Measurements from ENCODE around the gene HSD17B11. TPM values are rescaled to one million over a fixed set of nuclear protein-coding genes. Genes with fewer than 3 reads are reported as not detected.
"Not testable (repeated sequence)": the region's sequence is repeated elsewhere in the genome, so short reads cannot be mapped to it uniquely, and the experiment has no call there.

Gene HSD17B11
- polyA plus RNA-seq, 3 donors = 57.9 to 71.2 (median 69.2) TPM

GRCh38 chr4:87406462-87406861 is 15.5 kb upstream of the HSD17B11 start:
- DNase-seq (ENCODE audit: low read depth in 3 of 3, low spot score in 2 of 3) = no peak

GRCh38 chr4:87405211-87405820 is 14.3 kb upstream of the HSD17B11 start:
- DNase-seq (ENCODE audit: low read depth in 3 of 3, low spot score in 2 of 3) = no peak

- not testable (repeated sequence) for DNase-seq (ENCODE audit: low read depth in 3 of 3, low spot score in 2 of 3)
Observed at GRCh38 chr4:87403732-87404131, 12.7 kb upstream of the HSD17B11 start.

- DNase-seq (ENCODE audit: low read depth in 3 of 3, low spot score in 2 of 3) = no peak
Observed at GRCh38 chr4:87399954-87400353, 9.0 kb upstream of the HSD17B11 start.

- no peak for DNase-seq (ENCODE audit: low read depth in 3 of 3, low spot score in 2 of 3)
Observed at GRCh38 chr4:87399148-87399547, 8.2 kb upstream of the HSD17B11 start.

- not testable (repeated sequence) for DNase-seq (ENCODE audit: low read depth in 3 of 3, low spot score in 2 of 3)
Observed at GRCh38 chr4:87395851-87396250, 4.9 kb upstream of the HSD17B11 start.

- DNase-seq (ENCODE audit: low read depth in 3 of 3, low spot score in 2 of 3) = not testable (repeated sequence)
Observed at GRCh38 chr4:87395073-87395472, 4.1 kb upstream of the HSD17B11 start.

GRCh38 chr4:87392183-87392582 is 1.2 kb upstream of the HSD17B11 start:
- DNase-seq (ENCODE audit: low read depth in 3 of 3, low spot score in 2 of 3) = no peak

- DNase-seq (ENCODE audit: low read depth in 3 of 3, low spot score in 2 of 3) = no peak
Observed at GRCh38 chr4:87391576-87392054, 627 bp upstream of the HSD17B11 start.

GRCh38 chr4:87390551-87390890 is 467 bp downstream of the HSD17B11 start:
- peak in 1 of 3 donors; percentile 36 for DNase-seq (ENCODE audit: low read depth in 3 of 3, low spot score in 2 of 3)

- not testable (repeated sequence) for DNase-seq (ENCODE audit: low read depth in 3 of 3, low spot score in 2 of 3)
Observed at GRCh38 chr4:87390055-87390454, 933 bp downstream of the HSD17B11 start.

GRCh38 chr4:87388901-87389300 is 2.1 kb downstream of the HSD17B11 start:
- no peak for DNase-seq (ENCODE audit: low read depth in 3 of 3, low spot score in 2 of 3)

GRCh38 chr4:87387237-87387636 is 3.8 kb downstream of the HSD17B11 start:
- no peak for DNase-seq (ENCODE audit: low read depth in 3 of 3, low spot score in 2 of 3)

- not testable (repeated sequence) for DNase-seq (ENCODE audit: low read depth in 3 of 3, low spot score in 2 of 3)
Observed at GRCh38 chr4:87384466-87385132, 6.4 kb downstream of the HSD17B11 start.

GRCh38 chr4:87382931-87383330 is 8.1 kb downstream of the HSD17B11 start:
- no peak for DNase-seq (ENCODE audit: low read depth in 3 of 3, low spot score in 2 of 3)

- DNase-seq (ENCODE audit: low read depth in 3 of 3, low spot score in 2 of 3) = no peak
Observed at GRCh38 chr4:87382116-87382515, 8.9 kb downstream of the HSD17B11 start.

- no peak for DNase-seq (ENCODE audit: low read depth in 3 of 3, low spot score in 2 of 3)
Observed at GRCh38 chr4:87377816-87378215, 13.2 kb downstream of the HSD17B11 start.

GRCh38 chr4:87375719-87376291 is 15.2 kb downstream of the HSD17B11 start:
- no peak for DNase-seq (ENCODE audit: low read depth in 3 of 3, low spot score in 2 of 3)

GRCh38 chr4:87370068-87370467 is 20.9 kb downstream of the HSD17B11 start:
- no peak for DNase-seq (ENCODE audit: low read depth in 3 of 3, low spot score in 2 of 3)

GRCh38 chr4:87366521-87367162 is 24.3 kb downstream of the HSD17B11 start:
- DNase-seq (ENCODE audit: low read depth in 3 of 3, low spot score in 2 of 3) = no peak

- DNase-seq (ENCODE audit: low read depth in 3 of 3, low spot score in 2 of 3) = no peak
Observed at GRCh38 chr4:87365348-87365747, 25.6 kb downstream of the HSD17B11 start.

- DNase-seq (ENCODE audit: low read depth in 3 of 3, low spot score in 2 of 3) = no peak
Observed at GRCh38 chr4:87363552-87363951, 27.4 kb downstream of the HSD17B11 start.

Data from right renal cortex interstitium (tissue), 3 donors.